GM18520 (cell line): ENCODE measurements around the gene WDR86.

Experiments used
- ATAC-seq: cut with Tn5 transposase; IDR thresholded peaks from one replicate; pipeline ENCODE4 v1.9.1; 2021; ENCODE audit not compliant: unreplicated experiment

Gene WDR86

DNA sequence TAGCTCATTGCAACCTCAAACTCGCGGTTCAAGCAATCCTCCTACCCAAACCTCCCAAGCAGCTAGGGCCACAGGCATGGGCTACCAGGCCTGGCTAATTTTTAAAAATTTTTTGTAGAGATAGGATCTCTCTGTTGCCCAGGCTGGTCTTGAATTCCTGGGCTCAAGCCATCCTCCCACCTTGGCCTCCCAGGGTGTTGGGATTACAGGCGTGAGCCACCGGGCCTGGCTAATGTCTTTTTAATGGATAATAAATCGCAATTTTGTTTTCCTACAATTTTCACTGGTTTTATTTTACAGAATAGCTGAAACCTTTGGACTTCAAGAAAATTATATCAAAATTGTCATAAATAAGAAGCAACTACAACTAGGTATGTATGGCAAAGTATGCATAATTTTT is 57.3 kb downstream of the WDR86 start:
- no peak for ATAC-seq

DNA sequence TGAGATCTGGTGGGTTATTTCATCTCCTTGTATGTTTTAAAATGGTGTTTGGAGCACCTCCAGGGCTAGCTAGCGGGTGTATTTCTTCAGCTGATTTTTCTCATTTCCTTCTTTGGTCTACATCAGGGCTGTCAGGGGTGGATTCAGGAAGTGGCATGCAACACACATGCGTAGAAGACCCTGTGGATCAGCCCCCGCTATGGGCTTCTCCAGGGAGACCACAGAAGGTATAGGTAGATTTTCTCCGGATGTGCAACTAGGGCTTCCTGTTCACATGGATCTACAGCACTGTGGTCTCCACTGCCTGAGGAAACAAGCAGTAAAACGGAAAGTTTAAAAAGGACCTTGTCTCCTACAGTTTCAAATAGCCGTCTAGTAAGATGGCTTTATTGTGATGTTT is 57.9 kb downstream of the WDR86 start:
- ATAC-seq: no peak

DNA sequence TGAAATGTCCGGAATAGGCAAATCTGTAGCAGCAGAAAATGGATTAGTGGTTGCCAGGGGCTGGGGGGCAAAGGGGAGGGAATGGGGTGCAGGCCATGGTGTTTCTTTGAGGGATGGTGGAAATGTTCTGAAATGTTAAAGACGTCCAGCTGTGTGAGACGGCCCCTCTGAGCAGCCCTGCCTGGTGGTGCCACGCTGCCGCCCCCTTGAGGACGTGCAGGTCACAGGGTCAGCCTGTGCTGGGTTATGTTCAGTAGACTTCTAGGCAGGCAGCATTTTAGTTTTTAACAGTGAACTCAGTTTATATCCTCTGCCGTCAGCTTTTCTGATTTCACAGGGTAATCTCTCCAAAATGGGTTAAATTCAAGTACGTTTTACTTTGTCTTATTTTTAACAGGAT is 58.8 kb downstream of the WDR86 start:
- no peak for ATAC-seq

DNA sequence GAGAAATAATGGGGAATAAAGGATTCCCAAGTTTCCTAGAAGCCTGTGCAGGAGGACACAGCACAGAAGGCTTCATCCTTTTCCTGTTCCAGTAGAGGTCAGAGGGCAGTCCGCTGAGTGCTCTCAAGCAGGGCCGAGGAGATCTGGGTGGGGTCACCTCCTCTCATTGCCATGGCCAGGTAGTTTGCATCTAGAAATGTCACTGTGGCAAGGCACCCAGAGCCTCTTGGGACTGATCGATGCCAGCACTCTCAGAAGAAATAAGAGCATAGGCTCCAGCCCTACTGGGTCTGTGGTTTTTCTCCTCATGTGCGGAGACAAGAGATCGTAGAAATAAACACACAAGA is 60.4 kb downstream of the WDR86 start:
- peak; percentile 30 for ATAC-seq

DNA sequence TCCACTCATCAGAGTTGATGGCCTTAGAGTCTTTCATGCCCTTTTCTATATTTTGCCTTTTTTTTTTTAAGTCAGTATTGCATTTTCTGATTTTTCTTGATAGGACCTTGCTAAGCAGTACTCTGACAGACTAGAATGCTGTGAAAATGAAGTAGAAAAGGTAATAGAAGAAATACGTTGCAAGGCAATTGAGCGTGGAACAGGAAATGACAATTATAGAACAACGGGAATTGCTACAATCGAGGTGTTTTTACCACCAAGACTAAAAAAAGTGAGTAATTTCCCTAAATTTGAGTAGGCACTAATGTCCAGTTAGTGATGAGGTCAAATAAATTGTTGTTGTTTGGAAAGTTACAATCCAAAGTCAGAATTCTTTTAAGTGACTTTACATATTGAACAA is 60.9 kb downstream of the WDR86 start:
- no peak for ATAC-seq

DNA sequence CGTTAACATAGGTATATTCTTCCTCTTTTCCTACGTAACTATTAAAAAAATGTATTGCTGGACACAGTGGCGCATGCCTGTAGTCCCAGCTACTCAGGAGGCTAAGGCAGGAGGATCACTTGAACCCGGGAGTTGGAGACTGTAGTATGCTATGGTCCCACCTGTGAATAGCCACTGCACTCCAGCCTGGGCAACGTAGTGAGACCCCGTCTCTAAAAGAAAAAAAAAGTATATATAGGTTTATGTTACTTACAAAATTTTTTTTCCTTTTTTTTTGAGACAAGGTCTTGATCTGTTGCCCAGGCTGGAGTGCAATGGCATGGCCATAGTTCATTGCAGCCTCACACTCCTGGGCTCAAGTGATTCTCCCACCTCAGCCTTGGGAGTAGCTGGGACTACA is 62.6 kb downstream of the WDR86 start:
- no peak for ATAC-seq

DNA sequence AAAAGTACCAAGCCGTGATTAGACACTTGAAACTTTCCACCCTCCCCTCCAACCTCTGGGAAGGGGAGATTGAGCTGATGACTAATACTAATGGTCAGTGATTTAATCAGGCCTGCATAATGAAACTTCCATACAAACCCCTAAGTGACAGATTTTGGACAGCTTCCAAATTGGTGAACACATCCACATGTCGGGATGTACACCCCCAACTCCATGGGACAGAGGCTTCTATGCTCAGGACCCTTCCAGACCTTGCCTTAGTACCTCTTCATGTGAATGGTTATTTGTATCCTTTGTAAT is 63.4 kb downstream of the WDR86 start:
- ATAC-seq: no peak

DNA sequence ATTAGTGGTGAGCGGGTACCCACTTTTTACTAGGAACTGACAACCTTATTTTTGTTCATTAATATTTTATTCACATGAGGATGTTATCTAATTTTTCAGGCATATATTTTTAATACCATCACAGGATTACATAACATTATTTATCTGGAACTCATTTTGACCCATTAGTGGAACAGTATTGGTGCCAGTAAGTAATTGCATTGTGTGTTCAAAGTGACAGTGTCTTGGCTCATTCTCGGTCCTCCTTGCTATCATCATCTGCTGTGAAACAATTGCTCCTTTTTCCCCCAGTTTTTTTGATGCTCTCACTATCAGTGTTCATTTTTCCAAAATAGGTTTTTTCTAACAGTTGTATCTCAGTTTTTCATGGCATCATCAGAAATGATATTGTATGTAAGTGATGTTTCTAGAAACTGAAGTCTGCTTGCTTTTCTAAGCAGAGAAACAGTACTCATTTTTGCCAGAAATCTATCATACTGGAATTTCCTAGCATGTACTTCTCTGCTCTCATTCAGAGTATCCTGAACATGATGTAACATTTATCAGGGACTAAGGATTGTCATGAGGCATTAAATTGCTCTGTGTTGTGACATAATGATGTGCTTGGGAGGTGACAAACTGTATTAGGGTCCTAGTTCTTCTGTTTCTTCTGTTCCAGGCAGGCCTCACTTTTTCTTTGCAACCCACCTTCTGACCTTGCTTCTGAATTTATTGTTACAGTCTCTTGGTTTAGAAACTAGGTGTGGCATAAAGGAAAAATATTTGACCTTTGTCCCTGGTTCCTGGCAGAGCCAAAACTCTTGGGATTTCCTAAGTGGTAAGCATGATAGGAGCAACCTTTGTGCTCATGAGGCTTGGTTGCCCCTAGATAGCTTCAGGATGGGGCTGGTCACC is 64.0 kb downstream of the WDR86 start:
- no peak for ATAC-seq

DNA sequence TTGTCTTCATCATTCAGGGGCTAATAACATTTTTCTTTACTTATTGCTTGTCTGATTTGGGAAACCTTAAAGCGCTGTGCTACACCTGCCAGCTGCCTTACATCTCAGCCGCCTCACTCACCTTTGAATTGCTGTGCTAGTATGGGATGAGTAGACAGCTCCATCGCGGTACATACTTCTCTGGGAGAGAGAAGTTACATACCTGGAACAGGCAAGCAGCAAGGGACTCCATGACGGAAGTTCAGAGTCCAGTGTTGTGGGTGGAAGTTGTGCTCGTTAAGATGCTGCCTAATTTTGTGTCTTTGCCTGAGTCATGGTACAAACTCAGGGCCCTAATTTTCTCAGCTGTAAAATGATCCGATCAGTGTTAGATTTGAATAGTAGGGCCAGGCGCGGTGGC is 66.3 kb downstream of the WDR86 start:
- ATAC-seq: no peak

DNA sequence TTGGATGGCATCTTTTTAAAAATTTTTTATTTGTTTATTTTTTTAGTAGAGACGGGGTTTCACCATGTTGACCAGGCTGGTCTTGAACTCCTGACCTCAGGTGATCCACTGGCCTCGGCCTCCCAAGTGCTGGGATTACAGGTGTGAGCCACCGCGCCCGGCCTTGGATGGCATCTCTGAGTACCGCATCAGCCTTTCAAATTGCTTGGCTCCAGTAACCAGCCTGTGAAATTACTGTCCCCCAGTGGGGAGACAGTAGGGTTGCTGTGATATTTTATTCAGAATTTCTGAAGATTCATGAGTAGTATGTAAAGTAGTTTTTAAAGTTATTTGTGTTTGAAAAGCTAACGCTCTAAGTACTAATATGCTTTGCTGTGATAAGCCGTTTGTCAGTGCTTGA is 67.0 kb downstream of the WDR86 start:
- ATAC-seq: no peak

DNA sequence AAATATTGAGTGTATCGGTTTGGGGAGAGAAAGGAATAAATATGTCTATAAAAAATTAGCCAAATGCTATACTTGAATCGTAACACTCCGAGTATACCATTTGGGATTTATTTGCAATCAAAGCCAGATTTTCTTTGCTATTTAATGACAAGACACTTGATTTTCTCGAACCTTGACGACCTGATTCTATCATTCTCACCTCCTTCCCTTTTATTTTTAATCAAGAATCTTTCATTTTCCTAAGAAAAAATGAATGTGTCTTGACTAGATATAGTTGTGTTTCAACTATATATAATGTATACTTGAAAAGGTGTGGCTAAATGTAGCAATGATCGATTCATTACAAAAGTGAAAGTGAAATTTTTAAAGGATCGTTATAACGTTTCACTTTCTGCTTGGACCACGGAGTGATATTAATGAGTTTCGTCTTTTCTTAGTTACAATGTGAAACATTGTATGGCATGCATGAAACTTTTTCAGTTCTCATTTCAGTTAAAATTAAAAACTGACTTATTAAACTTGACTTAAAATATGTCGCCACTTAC is 67.7 kb downstream of the WDR86 start:
- ATAC-seq: peak; percentile 41

DNA sequence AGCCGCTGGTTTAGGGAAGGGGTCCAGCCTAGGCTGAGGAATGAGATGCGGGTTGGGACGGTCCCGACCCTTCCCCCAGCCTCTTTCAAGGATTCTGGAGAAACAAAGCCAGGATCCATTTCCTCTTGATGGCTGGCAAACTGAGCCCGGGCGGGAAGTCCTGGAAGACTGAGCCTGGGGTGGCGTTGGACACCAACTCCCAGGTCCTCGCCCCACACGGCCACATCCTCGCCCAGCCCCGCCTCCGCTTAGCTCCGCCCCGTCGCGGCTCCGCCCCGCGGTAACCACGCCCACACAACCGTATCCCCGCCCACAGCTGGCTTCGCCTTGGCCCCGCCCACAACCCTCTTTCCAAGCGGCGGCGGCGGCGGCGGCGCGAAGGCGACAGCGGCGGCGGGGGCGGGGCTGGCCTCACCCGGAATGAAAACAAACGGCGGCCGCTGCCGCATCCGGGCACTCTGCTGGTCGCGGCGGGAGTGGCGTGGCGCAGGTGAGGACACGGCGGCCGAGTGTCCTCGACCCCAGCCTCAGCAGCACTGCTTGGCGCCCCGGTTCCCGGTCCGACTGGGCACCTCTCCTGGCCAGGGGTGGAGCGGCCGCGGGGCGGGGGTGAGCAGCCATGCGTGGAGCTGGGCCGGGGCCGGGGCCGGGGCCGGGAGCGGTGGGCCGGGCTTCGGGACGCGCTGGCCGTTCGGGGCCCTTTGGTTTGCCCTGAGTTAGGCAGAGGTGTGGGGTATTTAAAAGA is 68.3 kb downstream of the WDR86 start, which contains the start of gene NUB1:
TSS of gene NUB1 (plus strand) at position 456 of the 745 bp plus-strand sequence. CDS start 3,538 bp downstream, outside the sequence.
- peak; percentile 33 for ATAC-seq

DNA sequence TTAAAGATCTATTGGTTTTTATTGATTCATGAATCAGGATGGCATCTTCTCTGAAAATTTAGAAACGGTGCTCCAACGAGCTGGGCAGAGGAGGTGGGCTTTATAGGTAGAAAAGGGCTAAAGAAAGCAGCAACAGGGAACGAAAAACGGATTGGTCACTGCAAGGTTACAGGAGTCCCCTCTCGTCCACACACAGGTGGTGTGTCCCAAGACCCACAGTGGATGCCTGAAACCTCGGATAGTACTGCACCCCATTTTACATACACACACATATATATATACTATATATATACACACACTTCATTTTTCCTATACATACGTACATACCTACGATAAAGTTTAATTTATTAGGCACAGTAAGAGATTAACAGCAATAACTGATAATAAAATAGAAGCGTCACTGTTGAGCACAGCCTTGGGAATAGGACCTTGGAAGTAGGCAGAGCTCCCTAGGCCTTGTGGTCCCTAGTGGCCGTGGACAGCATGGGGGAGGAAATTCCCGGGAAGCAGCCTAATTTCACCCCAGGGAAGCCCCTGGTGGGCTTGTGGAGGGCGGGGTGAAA is 69.0 kb downstream of the WDR86 start:
- ATAC-seq: no peak

DNA sequence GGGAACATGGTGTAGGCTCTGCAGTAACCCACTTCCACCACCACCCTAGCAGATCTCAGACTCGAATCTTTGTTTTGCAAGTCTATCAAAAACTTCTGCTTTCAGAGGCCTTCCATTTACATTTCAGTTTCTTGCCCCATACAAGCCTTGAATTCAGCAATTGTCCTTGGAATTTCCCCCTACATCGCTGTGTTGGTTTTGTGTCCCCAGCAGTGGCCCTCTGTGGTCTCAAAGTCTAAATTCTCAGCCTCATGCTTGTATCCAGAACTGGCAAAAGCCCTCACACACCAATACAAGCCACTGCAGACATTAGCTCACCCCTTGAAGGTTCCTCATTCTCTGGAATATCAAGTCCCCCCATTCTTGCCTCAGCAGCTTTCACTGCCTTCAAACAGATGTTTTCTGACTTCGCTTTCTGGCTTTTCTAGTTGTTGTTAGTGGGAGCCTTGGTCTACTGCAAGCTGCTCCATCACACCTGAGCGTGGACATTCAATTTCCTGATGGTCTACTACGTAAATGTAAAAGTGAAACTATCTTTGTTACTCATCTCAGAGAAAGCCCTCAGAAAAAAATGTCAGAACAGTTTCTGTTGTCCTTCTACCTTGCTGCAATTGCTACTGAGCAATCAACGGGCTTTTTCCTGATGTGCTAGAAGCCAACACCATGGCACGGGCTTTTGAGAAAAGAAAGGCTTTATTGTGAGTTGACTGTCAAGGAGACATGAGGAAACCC is 70.0 kb downstream of the WDR86 start:
- peak; percentile 44 for ATAC-seq

DNA sequence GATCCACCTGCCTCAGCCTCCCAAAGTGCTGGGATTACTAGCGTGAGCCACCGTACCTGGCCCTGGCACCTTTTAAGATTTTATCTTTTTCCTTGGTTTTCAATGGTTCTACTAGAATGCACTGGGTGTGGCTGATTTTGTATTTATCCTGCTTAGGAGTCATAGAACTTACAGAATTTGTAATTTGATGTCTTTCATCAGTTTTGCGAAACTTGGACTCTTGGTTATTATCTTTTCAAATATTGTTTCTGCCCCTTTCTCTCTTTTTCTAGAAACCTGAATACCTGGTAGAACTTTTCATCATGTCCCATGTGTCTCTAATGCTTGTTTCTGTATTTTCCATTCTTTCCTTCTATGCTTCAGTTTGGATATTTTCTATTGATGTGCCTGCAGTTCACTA is 71.0 kb downstream of the WDR86 start:
- no peak for ATAC-seq

DNA sequence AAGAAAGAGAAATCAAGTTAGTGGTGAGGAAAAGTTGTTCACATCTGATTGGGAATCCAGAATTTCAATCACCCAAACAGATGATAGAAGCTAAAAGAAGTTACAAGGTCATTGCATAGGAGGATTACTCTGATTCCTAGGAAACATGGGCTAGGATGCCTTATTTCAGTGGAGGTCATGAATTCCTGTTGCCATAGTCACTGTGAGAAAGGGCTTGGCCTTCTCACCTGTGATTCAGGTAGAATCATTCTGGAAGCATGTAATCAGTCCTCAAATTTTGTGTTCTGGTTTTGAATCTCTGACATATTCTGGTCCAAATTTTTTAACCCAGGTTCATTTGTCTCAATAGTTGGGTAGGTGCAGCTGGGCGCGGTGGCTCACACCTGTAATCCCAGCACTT is 72.5 kb downstream of the WDR86 start:
- ATAC-seq: no peak

DNA sequence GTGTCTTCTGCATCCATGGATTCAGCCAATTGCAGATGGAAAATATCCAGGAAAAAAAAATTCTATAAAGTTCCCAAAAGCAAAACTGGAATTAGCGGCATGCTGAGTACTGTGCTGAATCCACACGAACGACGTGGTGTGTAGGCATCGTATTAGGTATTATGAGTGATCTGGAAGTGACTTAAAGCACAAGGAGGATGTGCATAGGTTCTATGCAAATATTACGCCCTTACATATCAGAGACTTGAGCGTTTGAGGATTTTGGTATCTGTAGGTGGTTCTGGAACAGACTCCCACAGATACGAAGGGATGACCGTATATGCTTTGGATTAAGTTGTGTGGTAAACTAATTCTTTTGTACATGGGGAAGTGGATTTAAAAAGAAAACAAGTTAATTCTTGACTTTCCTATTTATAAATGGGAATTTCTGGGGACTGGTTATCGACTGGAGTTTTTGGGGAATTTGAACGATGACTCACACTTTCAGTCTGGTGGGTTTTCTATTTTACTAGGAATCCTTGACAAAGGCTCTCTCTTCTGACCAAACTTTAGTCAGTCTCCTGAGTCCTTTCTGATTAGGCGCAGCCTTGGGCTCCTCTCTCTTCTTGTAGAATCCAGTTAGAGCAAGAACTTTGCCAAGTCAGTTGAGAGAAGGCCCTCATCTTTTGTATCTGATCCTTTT is 73.7 kb downstream of the WDR86 start:
- no peak for ATAC-seq

DNA sequence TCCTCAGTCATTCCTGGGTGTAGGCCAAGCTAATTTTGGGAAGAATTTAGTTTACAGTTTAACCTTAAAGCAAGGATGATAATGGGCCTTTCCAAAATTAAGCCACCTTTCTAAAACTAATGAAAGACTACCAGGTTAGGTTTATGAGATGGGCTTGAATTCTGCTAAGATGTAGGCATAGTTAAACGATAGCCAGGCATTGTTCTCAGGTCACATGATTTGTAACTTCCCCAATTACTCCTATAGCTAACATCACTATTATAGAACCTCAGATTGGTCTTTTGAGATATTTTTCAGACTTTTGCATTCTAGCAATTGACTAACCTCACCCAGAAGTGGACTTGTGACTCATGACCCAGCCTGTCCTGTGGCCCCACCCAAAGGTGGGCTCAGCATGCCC is 75.2 kb downstream of the WDR86 start:
- ATAC-seq: no peak
